ENCODE data around the gene CACNA1C. TPM values are rescaled to one million over a fixed set of nuclear protein-coding genes. Genes with fewer than 3 reads are reported as not detected.

The CACNA1C gene
- total RNA-seq, 4 donors from 2014 or later, result 2.0 to 4.2 (median 2.5) TPM

DNA sequence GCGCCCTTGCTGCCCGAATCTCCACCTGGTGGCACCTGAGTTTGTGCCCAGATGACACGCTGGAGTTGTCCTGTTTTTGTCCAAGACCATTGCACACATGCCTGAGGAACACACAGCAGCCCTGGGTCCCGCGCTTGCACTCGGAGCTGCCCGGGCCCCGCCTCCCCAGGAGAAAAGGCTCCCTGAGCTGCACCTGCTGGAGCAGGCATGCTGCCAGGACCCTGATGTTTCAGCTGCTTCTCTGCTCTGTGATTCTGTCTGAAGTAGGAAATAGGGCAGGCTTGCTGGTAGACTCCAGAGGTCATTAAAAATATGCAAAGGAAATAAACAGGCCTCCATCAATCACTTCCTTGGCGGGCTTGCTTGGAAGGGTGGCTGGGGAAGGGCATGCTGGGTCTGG is 271.6 kb downstream of the CACNA1C start:
- Histone ChIP-seq H3K27ac (no peak overlapping the region), H3K9me3 (no peaks in the 10 kb centered on the region), H3K4me1 (peaks cover 0 to 24% of the 10 kb centered on the region in 2 donors), H3K27me3 (no peaks in the 10 kb centered on the region), H3K36me3 (no peaks in the 10 kb centered on the region), H3K4me3 (replicated peaks in 1 of 3) (no peak overlapping the region)
- TF ChIP-seq POLR2A (IDR thresholded peaks at IDR 0.05), result no peak
- TF ChIP-seq, protein P1, sequence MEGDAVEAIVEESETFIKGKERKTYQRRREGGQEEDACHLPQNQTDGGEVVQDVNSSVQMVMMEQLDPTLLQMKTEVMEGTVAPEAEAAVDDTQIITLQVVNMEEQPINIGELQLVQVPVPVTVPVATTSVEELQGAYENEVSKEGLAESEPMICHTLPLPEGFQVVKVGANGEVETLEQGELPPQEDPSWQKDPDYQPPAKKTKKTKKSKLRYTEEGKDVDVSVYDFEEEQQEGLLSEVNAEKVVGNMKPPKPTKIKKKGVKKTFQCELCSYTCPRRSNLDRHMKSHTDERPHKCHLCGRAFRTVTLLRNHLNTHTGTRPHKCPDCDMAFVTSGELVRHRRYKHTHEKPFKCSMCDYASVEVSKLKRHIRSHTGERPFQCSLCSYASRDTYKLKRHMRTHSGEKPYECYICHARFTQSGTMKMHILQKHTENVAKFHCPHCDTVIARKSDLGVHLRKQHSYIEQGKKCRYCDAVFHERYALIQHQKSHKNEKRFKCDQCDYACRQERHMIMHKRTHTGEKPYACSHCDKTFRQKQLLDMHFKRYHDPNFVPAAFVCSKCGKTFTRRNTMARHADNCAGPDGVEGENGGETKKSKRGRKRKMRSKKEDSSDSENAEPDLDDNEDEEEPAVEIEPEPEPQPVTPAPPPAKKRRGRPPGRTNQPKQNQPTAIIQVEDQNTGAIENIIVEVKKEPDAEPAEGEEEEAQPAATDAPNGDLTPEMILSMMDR (IDR thresholded peaks at IDR 0.05), result no peak
- intact Hi-C loops (cut with DNase I), result no loop called here
- no peak for DNase-seq
- WGBS, 2 donors, result 20 to 66% methylated on average over 6 of the region's 9 CpGs

DNA sequence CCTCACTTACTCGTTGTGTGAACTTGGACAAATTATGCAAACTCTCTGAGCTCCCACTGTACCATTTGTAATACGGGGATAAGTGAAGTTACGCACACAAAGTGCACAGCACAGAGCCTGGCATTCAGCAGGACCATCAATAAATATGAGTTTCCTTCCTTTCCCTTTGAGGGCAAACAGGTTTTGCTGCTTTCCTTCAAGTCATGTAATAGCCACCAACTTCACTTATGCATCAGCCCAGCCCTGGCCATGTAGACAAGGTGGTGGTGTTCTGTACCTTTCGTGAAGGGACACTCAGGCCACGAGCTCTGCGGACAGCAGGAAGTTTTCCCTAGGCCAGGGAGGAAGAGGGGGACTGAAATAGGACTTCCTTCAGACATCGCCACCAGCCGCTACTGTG is 272.7 kb downstream of the CACNA1C start:
- intact Hi-C loops (cut with DNase I), result no loop called here
- Histone ChIP-seq H3K36me3 (no peaks in the 10 kb centered on the region), H3K27ac (no peak overlapping the region), H3K4me1 (peaks cover 0 to 15% of the 10 kb centered on the region in 2 donors), H3K27me3 (no peaks in the 10 kb centered on the region), H3K4me3 (replicated peaks in 1 of 3) (no peak overlapping the region), H3K9me3 (no peaks in the 10 kb centered on the region)
- DNase-seq, result no peak
- 79 to 84% methylated on average over 8 of the region's 8 CpGs for WGBS, 2 donors
- TF ChIP-seq POLR2A (IDR thresholded peaks at IDR 0.05), result no peak
- TF ChIP-seq, protein P1 (IDR thresholded peaks at IDR 0.05), result no peak

DNA sequence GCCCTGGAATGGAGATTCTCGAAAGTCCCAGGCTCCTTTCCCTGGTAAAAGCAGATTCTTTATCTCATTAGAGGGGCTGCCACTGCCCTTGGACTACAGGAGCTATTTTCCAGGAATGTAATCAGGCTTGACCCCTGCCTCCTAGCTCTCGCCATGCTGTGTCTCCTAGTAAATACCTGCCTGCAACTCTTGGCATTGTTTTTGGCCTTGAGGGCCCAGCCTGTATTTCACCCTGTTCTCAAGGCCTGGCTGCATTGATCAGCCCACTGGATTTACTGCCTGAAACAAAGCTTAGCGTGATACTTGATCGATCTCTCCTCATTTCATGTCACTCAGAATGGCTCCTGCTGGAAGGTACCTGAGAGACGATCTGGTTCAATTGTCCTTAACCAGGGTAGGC is 273.7 kb downstream of the CACNA1C start:
- 91 to 97% methylated on average over 5 of the region's 5 CpGs for WGBS, 2 donors
- Histone ChIP-seq H3K36me3 (no peaks in the 10 kb centered on the region), H3K27me3 (no peaks in the 10 kb centered on the region), H3K4me1 (peaks cover 0 to 9% of the 10 kb centered on the region in 2 donors), H3K4me3 (replicated peaks in 1 of 3) (no peak overlapping the region), H3K9me3 (no peaks in the 10 kb centered on the region), H3K27ac (no peak overlapping the region)
- intact Hi-C loops (cut with DNase I), result no loop called here
- no peak for DNase-seq
- TF ChIP-seq, protein P1 (IDR thresholded peaks at IDR 0.05), result no peak
- no peak for TF ChIP-seq POLR2A (IDR thresholded peaks at IDR 0.05)

DNA sequence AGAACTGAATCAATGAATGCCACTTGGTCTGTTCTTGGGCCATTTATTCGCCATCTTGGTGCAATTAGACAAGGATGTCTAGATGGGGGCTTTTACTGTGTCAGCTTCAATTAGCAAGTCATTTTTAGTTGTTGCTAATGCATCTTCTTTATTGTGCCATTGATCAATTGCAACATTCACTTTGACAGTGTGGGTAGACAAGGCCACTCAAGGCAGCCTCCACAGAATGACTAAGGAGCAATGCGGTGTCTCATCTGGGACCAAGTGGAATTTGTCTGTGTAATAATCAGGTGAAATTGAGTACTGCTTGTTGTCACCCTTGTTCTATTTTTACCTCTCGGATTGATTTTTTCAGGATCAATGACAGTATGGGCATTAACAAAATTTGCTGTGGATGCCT is 275.9 kb downstream of the CACNA1C start:
- no peaks in the 10 kb centered on the region for H3K9me3 ChIP-seq
- H3K27me3 ChIP-seq, result no peaks in the 10 kb centered on the region
- 65 to 95% methylated on average over 3 of the region's 3 CpGs for WGBS, 2 donors
- peaks cover 0 to 3% of the 10 kb centered on the region in 2 donors for H3K4me1 ChIP-seq
- H3K4me3 ChIP-seq (replicated peaks in 1 of 3), result no peak overlapping the region
- no peak for DNase-seq
- intact Hi-C loops (cut with DNase I), result no loop called here
- no peak for TF ChIP-seq POLR2A (IDR thresholded peaks at IDR 0.05)
- TF ChIP-seq, protein P1 (IDR thresholded peaks at IDR 0.05), result no peak
- H3K27ac ChIP-seq, result no peak overlapping the region
- H3K36me3 ChIP-seq, result no peaks in the 10 kb centered on the region

DNA sequence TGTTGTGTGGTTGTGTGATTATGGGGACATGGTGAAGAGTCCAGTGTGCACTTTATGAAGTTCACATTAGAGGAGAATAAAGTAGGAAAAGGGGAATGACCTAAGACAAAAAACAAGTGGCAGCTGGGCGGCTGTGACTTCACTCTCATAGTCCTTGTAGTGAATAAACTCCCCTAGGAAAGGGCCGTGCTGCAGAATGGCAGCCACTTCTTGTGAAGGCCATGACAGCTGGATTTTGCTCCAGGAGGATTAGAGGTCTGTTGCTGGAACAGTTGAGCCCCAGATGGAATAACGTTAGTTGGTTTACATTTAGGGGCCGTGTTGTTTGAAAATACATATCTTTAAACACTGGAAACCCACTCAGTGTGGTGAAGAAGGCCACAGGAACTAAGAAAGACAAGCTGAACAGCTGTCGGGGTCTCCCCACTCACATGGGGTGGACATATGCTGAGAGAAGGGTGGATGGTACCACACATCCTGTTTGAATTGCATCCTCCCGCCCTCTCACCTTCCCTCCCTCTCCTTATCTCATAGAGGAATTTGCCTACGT is 276.9 kb downstream of the CACNA1C start:
- Histone ChIP-seq H3K36me3 (no peaks in the 10 kb centered on the region), H3K27me3 (no peaks in the 10 kb centered on the region), H3K4me1 (no peaks in the 10 kb centered on the region), H3K27ac (no peak overlapping the region), H3K9me3 (no peaks in the 10 kb centered on the region), H3K4me3 (replicated peaks in 1 of 3) (no peak overlapping the region)
- no peak for DNase-seq
- WGBS, 2 donors, result 75 to 85% methylated on average over 7 of the region's 7 CpGs
- TF ChIP-seq, protein P1 (IDR thresholded peaks at IDR 0.05), result no peak
- no peak for TF ChIP-seq POLR2A (IDR thresholded peaks at IDR 0.05)
- intact Hi-C loops (cut with DNase I), result no loop called here
